ENCODE data around the gene COPG2. TPM values are rescaled to one million over a fixed set of nuclear protein-coding genes. Genes with fewer than 3 reads are reported as not detected.

COPG2 gene
- total RNA-seq, 1 experiment from 2014 or later, result 77.7 TPM

DNA sequence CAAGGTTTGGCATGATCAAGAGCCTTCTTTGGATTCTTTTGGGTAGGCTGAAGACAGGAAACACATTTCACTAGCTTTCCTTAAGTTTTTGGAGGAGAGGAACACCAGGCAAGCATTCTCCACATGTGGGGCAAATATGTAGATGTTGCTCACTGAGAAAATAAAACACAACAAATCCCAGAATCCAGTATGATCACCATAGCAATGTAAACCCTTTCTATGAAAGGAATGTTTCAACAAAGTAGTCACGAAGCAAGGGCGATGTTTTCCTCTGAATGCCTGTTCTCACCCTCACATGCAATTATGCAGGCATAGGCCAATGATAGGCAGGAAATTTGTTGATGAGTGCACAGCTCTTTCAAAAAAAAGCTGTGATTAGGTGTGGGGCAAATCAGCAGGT, 207.3 kb downstream of the COPG2 start:
- Histone ChIP-seq H2AFZ (ENCODE audit: low read length) (no peak overlapping the region), H4K5ac (ENCODE audit: insufficient read length, low read depth, low read length) (no peak overlapping the region), H2BK15ac (ENCODE audit: low read depth, low read length) (no peak overlapping the region), H2BK120ac (ENCODE audit: low read depth, low read length, poor library complexity, severe bottlenecking) (no peak overlapping the region), H3K14ac (ENCODE audit: insufficient read depth, low read length) (no peak overlapping the region), H2BK12ac (ENCODE audit: insufficient read length, low read depth, low read length) (no peak overlapping the region), H4K8ac (replicated peaks; ENCODE audit: insufficient read length, low read depth, low read length) (no peak overlapping the region), H3K79me1 (ENCODE audit: insufficient read depth, low read depth, low read length, poor library complexity, severe bottlenecking) (no peaks in the 10 kb centered on the region), H3K9me3 (ENCODE audit: control insufficient read depth, low read depth, low read length) (no peaks in the 10 kb centered on the region), H3K9ac (ENCODE audit: extremely low read depth, insufficient read length, low read length) (no peak overlapping the region), H3K23ac (ENCODE audit: insufficient read length, low read depth, low read length) (no peak overlapping the region), H3T11ph (ENCODE audit: low read length) (no peak overlapping the region), H3K4ac (ENCODE audit: low read depth, low read length) (no peak overlapping the region), H3K23me2 (ENCODE audit: insufficient read length, low read depth, low read length, poor library complexity, severe bottlenecking) (no peaks in the 10 kb centered on the region), H3K4me1 (ENCODE audit: insufficient read depth, low read length) (no peaks in the 10 kb centered on the region), H3K27ac (ENCODE audit: insufficient read length, low read depth, low read length) (no peak overlapping the region), H3K56ac (ENCODE audit: insufficient read length, low read depth, low read length) (no peak overlapping the region), H2BK5ac (ENCODE audit: insufficient read length, low read length) (no peak overlapping the region), H3K79me2 (ENCODE audit: insufficient read depth, low read length) (no peaks in the 10 kb centered on the region), H2AK5ac (ENCODE audit: insufficient read length, low read length) (no peak overlapping the region), H4K91ac (ENCODE audit: insufficient read length, low read depth, low read length) (no peak overlapping the region), H3K27me3 (ENCODE audit: insufficient read depth, low read length) (no peaks in the 10 kb centered on the region), H4K20me1 (ENCODE audit: control insufficient read depth, insufficient read depth, insufficient read length) (no peaks in the 10 kb centered on the region), H3K4me2 (ENCODE audit: insufficient read depth, insufficient read length, low read length) (no peak overlapping the region), H3K18ac (ENCODE audit: insufficient read length, low read depth, low read length) (no peak overlapping the region), H2BK20ac (ENCODE audit: low read depth, low read length, poor library complexity, severe bottlenecking) (no peak overlapping the region)
- Mint-ChIP-seq H3K4me1 (no peaks in the 10 kb centered on the region), H3K9me3 (peaks cover 12 to 16% of the 10 kb centered on the region in 2 experiments), H3K27me3 (ENCODE audit: low read depth) (peaks cover 2% of the 10 kb centered on the region; the same call in 1 of the 2 replicates), H3K36me3 (ENCODE audit: insufficient read depth in 1 of 3, low read depth in 3 of 3) (peaks cover 1 to 15% (median 4%) of the 10 kb centered on the region in 3 experiments; a peak in 6 of 7 replicates), H3K27ac (no peak overlapping the region), H3K4me3 (no peak overlapping the region)
- TF ChIP-seq, protein P1, sequence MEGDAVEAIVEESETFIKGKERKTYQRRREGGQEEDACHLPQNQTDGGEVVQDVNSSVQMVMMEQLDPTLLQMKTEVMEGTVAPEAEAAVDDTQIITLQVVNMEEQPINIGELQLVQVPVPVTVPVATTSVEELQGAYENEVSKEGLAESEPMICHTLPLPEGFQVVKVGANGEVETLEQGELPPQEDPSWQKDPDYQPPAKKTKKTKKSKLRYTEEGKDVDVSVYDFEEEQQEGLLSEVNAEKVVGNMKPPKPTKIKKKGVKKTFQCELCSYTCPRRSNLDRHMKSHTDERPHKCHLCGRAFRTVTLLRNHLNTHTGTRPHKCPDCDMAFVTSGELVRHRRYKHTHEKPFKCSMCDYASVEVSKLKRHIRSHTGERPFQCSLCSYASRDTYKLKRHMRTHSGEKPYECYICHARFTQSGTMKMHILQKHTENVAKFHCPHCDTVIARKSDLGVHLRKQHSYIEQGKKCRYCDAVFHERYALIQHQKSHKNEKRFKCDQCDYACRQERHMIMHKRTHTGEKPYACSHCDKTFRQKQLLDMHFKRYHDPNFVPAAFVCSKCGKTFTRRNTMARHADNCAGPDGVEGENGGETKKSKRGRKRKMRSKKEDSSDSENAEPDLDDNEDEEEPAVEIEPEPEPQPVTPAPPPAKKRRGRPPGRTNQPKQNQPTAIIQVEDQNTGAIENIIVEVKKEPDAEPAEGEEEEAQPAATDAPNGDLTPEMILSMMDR (conservative IDR thresholded peaks at IDR 0.05), result no peak
- no peak for DNase-seq
- WGBS (ENCODE audit: extremely low coverage, insufficient read length, low lambda C conversion rate), result no CpG with 5 or more reads among the region's 2 CpGs
